Endodermal cell (in vitro differentiated cells): ENCODE data around the gene SETD1B. TPM values are rescaled to one million over a fixed set of nuclear protein-coding genes. Genes with fewer than 3 reads are reported as not detected.

Experiments
- DNase-seq: peaks from one replicate; pipeline ENCODE4 v3.0.0-alpha.2; 2017
- H3K27ac ChIP-seq: 2 replicates; pipeline ENCODE4 v1.5.1; 2013; ENCODE audit warnings: mild to moderate bottlenecking, low read depth, low read length, moderate library complexity
- H3K27me3 ChIP-seq: 2 replicates; pipeline ENCODE4 v1.6.1; 2013; ENCODE audit warnings: mild to moderate bottlenecking, low read length, moderate library complexity; ENCODE audit not compliant: insufficient read depth, control insufficient read depth, poor library complexity, severe bottlenecking
- H3K36me3 ChIP-seq: 2 replicates; pipeline ENCODE4 v1.7.0; 2013; ENCODE audit warnings: mild to moderate bottlenecking, low read length, moderate library complexity; ENCODE audit not compliant: control insufficient read depth, insufficient read depth
- H3K4me1 ChIP-seq: one replicate; pipeline ENCODE4 v1.7.0; 2013; ENCODE audit warnings: low read length; ENCODE audit not compliant: control insufficient read depth, insufficient read depth
- H3K4me3 ChIP-seq: 2 replicates; pipeline ENCODE4 v1.5.1; 2013; ENCODE audit warnings: mild to moderate bottlenecking, low read length, moderate library complexity
- H3K9ac ChIP-seq: 2 replicates; pipeline ENCODE4 v1.6.1; 2013; ENCODE audit warnings: mild to moderate bottlenecking, low read length, moderate library complexity; ENCODE audit not compliant: poor library complexity, severe bottlenecking; ENCODE audit errors: extremely low read depth
- H3K9me3 ChIP-seq: 2 replicates; pipeline ENCODE4 v1.6.1; 2013; ENCODE audit warnings: mild to moderate bottlenecking, low read length, moderate library complexity; ENCODE audit not compliant: control insufficient read depth
- H3K27ac Mint-ChIP-seq: 2 replicates; pipeline ENCODE4 v1.8.0; 2020; ENCODE audit warnings: mixed read lengths
- H3K27me3 Mint-ChIP-seq: 2 replicates; pipeline ENCODE4 v1.8.0; 2021; ENCODE audit warnings: mild to moderate bottlenecking, mixed read lengths; ENCODE audit not compliant: insufficient read depth
- H3K36me3 Mint-ChIP-seq: 2 replicates; pipeline ENCODE4 v1.8.0; 2020; ENCODE audit warnings: low read depth, mixed read lengths
- H3K4me1 Mint-ChIP-seq: 2 replicates; pipeline ENCODE4 v1.8.0; 2020; ENCODE audit warnings: mixed read lengths
- H3K4me3 Mint-ChIP-seq: 2 replicates; pipeline ENCODE4 v1.8.0; 2020; ENCODE audit warnings: mild to moderate bottlenecking, moderate library complexity, mixed read lengths
- H3K9me3 Mint-ChIP-seq: 2 replicates; pipeline ENCODE4 v1.8.0; 2020; ENCODE audit warnings: mild to moderate bottlenecking, mixed read lengths
- CTCF ChIP-seq: fragments of 200-600 bp; sonication (generic); conservative IDR thresholded peaks from 2 replicates; pipeline ENCODE4 v1.5.0; 2021; ENCODE audit warnings: antibody characterized with exemption, mild to moderate bottlenecking
- WGBS, 2 experiments: methylation state at CpG; one replicate each; pipeline versions ENCODE4 v1.1.5 to v1.1.7; 2013; ENCODE audit warnings: missing lambda C conversion rate in 2 of 2, mixed read lengths in 1 of 2; ENCODE audit not compliant: insufficient coverage in 1 of 2, insufficient read length in 1 of 2; 5-methylcytosine and 5-hydroxymethylcytosine counted together
- total RNA-seq, 2 donors: library from RNA; stranded (reverse); fragmentation: NEBNext Ultra II Directional in 1 of 2; extraction: Animal tissue kit (Norgen Biotek cat#: 25700) in 1 of 2; gene quantifications; 2 replicates in 1 of 2; 3 replicates in 1 of 2; pipeline ENCODE4 v1.2.1, GENCODE V29; 2021

Gene SETD1B
- total RNA-seq, 2 donors from 2014 or later = 30.7 to 32.6 TPM

GRCh38 chr12:121828306-121828705 is 24.5 kb downstream of the SETD1B start:
- Histone ChIP-seq H3K9me3 (no peaks in the 10 kb centered on the region), H3K4me3 (no peak overlapping the region), H3K27me3 (no peaks in the 10 kb centered on the region), H3K36me3 (peaks cover 77% of the 10 kb centered on the region), H3K27ac (no peak overlapping the region), H3K4me1 (no peaks in the 10 kb centered on the region), H3K9ac (no peak overlapping the region)
- no peak for TF ChIP-seq CTCF
- no peaks in the 10 kb centered on the region for H3K4me1 Mint-ChIP-seq
- no peaks in the 10 kb centered on the region for H3K9me3 Mint-ChIP-seq
- peak overlapping the region; percentile 56 for H3K27ac Mint-ChIP-seq
- peaks cover 78% of the 10 kb centered on the region for H3K36me3 Mint-ChIP-seq
- DNase-seq = no peak
- 94 to 100% methylated on average over 6 to 8 of the region's 8 CpGs for WGBS, 2 experiments
- H3K4me3 Mint-ChIP-seq = no peak overlapping the region
- peaks cover 1% of the 10 kb centered on the region for H3K27me3 Mint-ChIP-seq

GRCh38 chr12:121828826-121829225 is 25.0 kb downstream of the SETD1B start:
- H3K9me3 Mint-ChIP-seq = no peaks in the 10 kb centered on the region
- H3K27ac Mint-ChIP-seq = peak overlapping the region; percentile 56
- no peak for TF ChIP-seq CTCF

GRCh38 chr12:121829250-121829918 is 25.6 kb downstream of the SETD1B start:
- Histone ChIP-seq H3K9ac (no peak overlapping the region), H3K36me3 (peaks cover 66% of the 10 kb centered on the region), H3K27ac (no peak overlapping the region), H3K4me3 (no peak overlapping the region), H3K4me1 (no peaks in the 10 kb centered on the region), H3K9me3 (no peaks in the 10 kb centered on the region), H3K27me3 (no peaks in the 10 kb centered on the region)
- Mint-ChIP-seq H3K9me3 (no peaks in the 10 kb centered on the region), H3K27me3 (peaks cover 1% of the 10 kb centered on the region), H3K4me1 (no peaks in the 10 kb centered on the region), H3K36me3 (peaks cover 69% of the 10 kb centered on the region), H3K27ac (no peak overlapping the region), H3K4me3 (no peak overlapping the region)
- DNase-seq = no peak
- no peak for TF ChIP-seq CTCF
- WGBS, 2 experiments = 93 to 100% methylated on average over 2 to 6 of the region's 7 CpGs

More at GRCh38 chr12:121828826-121829225, 25.0 kb downstream of the SETD1B start:
- no peaks in the 10 kb centered on the region for H3K4me1 Mint-ChIP-seq
- no peak overlapping the region for H3K4me3 ChIP-seq
- WGBS, 2 experiments = 90 to 95% methylated on average over 7 to 9 of the region's 9 CpGs
- peak; percentile 33 for DNase-seq
- no peak overlapping the region for H3K4me3 Mint-ChIP-seq
- H3K27ac ChIP-seq = no peak overlapping the region
- peaks cover 73% of the 10 kb centered on the region for H3K36me3 Mint-ChIP-seq
- H3K27me3 Mint-ChIP-seq = peaks cover 1% of the 10 kb centered on the region
- H3K9me3 ChIP-seq = no peaks in the 10 kb centered on the region
- H3K27me3 ChIP-seq = no peaks in the 10 kb centered on the region
- no peak overlapping the region for H3K9ac ChIP-seq
- peaks cover 72% of the 10 kb centered on the region for H3K36me3 ChIP-seq
- no peaks in the 10 kb centered on the region for H3K4me1 ChIP-seq
